ENCODE results near the gene MSI2. TPM values are rescaled to one million over a fixed set of nuclear protein-coding genes. Genes with fewer than 3 reads are reported as not detected.

Gene MSI2
- total RNA-seq, 1 experiment from 2014 or later: 75.0 TPM

DNA sequence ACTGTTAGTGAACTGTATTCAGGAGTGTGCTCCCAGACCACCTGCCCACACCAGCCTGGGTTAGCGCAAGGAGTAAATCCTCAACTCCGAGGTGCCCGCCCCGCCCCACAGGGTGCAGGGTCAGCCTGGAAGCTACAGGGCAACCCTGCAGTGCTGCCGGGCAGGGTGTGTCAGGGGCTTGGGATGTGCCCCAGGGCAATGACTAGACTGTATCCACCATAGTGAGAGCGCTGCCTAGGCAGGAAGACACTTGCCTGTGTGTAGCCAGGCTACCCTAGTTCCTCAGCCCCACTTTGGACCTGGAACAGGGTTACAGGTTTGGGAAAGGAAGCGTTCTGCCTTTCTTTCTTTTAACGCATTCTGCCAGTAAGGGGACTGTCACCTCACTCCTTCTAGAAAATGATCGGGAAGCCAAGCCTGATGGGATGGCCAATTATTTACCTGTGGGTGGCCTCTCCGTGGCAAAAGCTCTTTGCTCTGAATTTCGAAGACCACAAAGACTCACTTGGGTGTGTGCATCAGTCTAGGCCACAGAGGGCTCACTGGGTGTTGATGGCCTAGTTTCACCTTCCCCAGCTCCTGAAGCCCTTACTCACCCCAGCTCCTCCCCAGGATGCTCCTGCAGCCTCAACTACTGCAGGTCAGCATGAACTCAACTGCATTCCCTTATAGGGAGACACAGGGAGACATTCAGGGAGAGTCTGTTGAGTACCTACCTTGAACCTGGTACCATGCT is 397.9 kb downstream of the MSI2 start:
- in situ Hi-C loops (cut with HindIII; ENCODE audit: low sequenced_read_pairs): no loop called here
- no peak for DNase-seq (ENCODE audit: low spot score)

DNA sequence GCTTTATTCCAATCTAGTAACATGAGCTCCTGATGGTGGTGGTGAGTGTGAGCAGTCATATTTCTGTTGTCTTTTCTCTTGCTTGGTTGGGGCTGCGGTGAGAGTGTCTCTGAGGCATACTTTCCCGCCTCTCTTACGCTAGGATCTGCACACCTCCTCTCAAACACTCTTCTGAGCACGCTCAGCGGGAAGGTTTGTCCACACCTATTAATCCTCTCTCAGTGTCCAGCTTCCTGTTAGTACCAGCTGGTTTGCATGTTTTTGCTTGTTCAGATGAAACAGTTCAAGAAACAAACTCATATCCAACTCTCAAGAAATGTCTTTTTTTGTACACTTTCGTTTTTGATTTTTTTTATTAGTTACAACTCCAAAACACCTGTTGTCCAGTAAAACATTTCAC is 399.2 kb downstream of the MSI2 start:
- in situ Hi-C loops (cut with HindIII; ENCODE audit: low sequenced_read_pairs): no loop called here

DNA sequence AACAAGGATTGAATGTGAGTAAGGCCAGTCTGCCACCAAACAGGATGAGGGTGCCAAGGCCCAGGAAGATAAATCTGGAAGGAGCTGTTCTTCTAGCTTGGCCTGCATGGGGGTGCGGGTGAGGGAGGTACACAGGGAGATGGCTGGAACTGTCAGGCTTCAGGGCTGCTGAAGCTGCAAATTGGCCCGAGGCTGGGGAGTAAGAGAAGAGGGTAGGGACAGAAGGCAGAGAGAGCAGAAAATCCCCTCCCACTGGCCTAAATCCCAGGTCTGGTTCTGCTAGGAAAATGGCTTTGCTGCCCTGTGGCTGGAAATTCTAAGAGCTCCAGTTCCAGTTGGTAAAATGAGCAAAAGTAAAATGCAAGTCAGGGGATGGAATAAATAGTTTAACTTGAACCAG is 400.9 kb downstream of the MSI2 start:
- DNase-seq (ENCODE audit: low spot score): peak; percentile 86
- in situ Hi-C loops (cut with HindIII; ENCODE audit: low sequenced_read_pairs): no loop called here

More for the DNA sequence above, 399.2 kb downstream of the MSI2 start:
- no peak for DNase-seq (ENCODE audit: low spot score)

- DNase-seq (ENCODE audit: low spot score): no peak
These were observed 405.7 kb downstream of the MSI2 start for GRCh38 chr17:57662041-57662440.

GRCh38 chr17:57662644-57663308 is 406.5 kb downstream of the MSI2 start:
- in situ Hi-C loops (cut with HindIII; ENCODE audit: low sequenced_read_pairs): no loop called here
- peak; percentile 98 for DNase-seq (ENCODE audit: low spot score)

More at GRCh38 chr17:57662041-57662440, 405.7 kb downstream of the MSI2 start:
- in situ Hi-C loops (cut with HindIII; ENCODE audit: low sequenced_read_pairs): no loop called here

- in situ Hi-C loops (cut with HindIII; ENCODE audit: low sequenced_read_pairs): no loop called here
- no peak for DNase-seq (ENCODE audit: low spot score)
These were observed 407.2 kb downstream of the MSI2 start for GRCh38 chr17:57663326-57664070.

DNA sequence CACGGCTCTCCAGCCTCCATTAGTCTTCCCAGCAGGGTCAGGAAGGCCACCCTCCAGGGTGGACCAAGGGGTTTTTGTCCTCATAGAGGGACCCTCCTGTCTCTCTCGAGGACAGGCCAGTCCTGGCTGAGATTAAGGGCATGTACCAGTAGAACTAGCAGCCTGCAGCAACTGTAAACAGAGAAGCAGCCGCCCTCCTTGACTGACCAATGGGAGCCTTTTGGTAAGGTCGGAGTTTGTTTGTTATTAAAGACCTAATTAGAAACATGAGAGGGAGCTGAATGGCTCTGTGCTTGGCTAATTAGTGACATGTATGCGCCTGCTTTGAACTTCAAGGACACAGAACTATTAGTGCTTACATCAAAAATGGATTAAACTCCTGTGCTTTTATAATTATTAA is 408.8 kb downstream of the MSI2 start:
- in situ Hi-C loops (cut with HindIII; ENCODE audit: low sequenced_read_pairs): no loop called here
- peak; percentile 27 for DNase-seq (ENCODE audit: low spot score)

GRCh38 chr17:57665696-57666095 is 409.4 kb downstream of the MSI2 start:
- no peak for DNase-seq (ENCODE audit: low spot score)
- in situ Hi-C loops (cut with HindIII; ENCODE audit: low sequenced_read_pairs): no loop called here

GRCh38 chr17:57666201-57666870 is 410.0 kb downstream of the MSI2 start:
- in situ Hi-C loops (cut with HindIII; ENCODE audit: low sequenced_read_pairs): no loop called here
- no peak for DNase-seq (ENCODE audit: low spot score)

GRCh38 chr17:57666946-57667345 is 410.6 kb downstream of the MSI2 start:
- in situ Hi-C loops (cut with HindIII; ENCODE audit: low sequenced_read_pairs): no loop called here
- DNase-seq (ENCODE audit: low spot score): no peak

DNA sequence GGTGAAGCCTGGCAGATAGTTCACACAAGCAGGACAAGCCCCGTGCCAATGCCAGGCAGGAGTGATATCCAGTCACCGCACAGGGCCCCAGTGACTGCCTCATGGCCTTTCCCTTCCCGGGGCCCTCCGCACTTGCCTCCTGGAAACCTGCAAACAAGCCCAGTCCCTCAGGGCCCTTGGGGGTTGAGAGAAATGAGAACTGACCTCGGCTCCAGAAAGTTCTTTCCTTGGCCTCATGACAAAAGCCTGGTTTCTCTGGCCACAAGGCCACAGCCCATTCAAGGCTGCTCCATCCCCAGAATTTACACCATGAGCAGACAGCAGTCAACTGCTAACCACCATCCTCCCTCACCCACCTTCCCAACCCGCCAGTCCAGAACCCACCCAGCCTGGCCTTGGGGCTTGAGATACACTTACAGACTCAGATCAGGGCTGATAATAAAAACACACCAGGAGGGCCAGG is 411.2 kb downstream of the MSI2 start:
- no peak for DNase-seq (ENCODE audit: low spot score)
- in situ Hi-C loops (cut with HindIII; ENCODE audit: low sequenced_read_pairs): no loop called here

DNA sequence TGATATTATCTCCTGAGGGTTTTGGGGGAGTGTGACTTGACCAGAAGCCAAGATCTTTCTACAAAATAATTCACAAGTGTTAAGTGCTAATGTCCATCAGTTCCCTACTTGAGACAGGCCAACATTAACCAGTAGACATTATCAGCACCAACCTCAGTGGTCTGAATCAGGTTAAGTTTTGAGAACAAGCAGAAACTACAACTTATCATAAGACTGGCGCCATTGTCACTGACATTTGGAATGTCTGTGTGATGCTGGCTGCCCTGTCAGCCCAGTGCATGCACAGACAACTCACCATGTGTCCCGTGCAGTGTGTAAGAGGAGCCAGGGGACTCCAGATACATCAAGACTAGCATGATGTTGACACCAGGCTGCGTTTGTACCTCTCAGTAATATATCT is 412.0 kb downstream of the MSI2 start:
- no peak for DNase-seq (ENCODE audit: low spot score)
- in situ Hi-C loops (cut with HindIII; ENCODE audit: low sequenced_read_pairs): no loop called here

DNA sequence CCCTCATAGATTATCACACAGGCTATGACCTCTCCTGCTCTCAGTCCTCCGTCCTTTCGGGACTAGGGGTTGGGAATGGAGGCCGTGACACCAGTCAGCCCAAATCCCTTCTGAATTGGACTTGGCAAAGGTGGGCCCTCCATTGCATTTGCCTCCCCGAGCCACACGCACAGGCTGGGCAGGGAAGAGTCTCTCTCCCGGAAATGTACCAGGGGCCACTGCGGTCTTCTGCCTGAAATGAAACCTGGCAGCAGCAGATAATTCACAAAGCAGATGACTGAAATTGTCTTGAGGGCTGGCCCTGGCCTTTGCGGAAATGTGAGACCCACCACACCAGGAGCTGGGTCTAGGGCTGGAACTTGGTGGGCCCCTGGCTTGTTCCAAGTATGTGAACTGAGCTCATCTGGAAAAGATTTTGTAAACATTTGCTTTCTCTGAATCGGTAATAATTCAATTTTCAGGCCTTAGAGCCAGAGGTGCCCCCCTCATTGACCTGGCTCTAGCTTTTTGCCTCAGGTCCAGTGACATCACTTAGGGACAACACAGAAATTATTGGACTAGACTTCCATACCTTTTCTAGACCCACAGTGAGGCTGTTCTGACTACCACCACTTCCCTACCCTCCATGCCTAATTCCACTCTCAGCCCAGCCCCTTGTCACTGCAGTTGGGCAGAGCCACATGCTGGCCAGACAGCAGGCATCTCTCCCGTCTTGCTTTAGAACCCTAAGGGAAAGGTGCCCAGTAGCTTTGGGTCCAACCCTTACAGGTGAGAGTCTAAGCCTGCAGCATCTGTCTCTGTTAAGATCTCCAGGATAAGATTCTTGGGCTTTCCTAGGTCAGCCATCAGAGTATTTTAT is 413.6 kb downstream of the MSI2 start:
- DNase-seq (ENCODE audit: low spot score): no peak
- in situ Hi-C loops (cut with HindIII; ENCODE audit: low sequenced_read_pairs): no loop called here

DNA sequence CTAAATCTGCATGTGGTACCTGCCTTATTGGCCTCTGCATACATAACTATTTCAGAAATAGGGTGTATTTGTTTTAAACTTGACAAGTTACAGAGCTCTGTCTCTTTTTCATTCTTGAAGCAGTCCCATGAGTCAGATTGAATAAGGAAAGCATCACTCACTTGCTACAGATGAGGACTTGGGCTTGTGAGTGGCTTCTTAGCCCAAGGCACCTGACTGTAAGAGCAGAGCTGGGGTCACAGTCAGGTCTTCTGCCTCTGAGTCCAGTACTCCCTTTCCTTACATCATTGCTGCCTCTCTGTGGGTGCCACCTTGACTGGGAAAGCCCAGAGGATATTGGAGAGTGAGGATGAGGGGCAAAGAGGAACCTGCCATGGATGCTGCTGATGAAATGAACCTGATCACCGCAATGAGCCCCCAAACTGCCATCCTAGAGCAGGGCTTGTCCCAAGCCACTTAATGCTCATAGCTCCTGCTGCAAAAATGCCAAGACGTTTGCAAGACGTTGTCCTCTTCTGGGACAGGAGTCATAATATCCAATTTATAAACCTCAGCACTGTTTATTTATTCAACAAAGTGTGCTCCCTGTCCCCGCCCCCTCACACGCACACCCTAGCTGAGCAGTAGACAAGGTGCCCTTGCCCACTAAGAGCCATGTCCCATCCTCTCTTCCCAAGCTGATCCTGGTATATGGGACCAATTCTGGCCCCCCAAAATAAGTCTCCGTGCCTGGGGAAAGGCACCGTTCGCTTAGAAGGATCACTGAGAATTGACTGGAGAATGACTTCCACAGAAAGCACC is 414.6 kb downstream of the MSI2 start:
- in situ Hi-C loops (cut with HindIII; ENCODE audit: low sequenced_read_pairs): no loop called here
- no peak for DNase-seq (ENCODE audit: low spot score)

- peak; percentile 88 for DNase-seq (ENCODE audit: low spot score)
- in situ Hi-C loops (cut with HindIII; ENCODE audit: low sequenced_read_pairs): no loop called here
These were observed 415.6 kb downstream of the MSI2 start for GRCh38 chr17:57671667-57672632.

GRCh38 chr17:57672971-57673370 is 416.6 kb downstream of the MSI2 start:
- in situ Hi-C loops (cut with HindIII; ENCODE audit: low sequenced_read_pairs): no loop called here
- no peak for DNase-seq (ENCODE audit: low spot score)

DNA sequence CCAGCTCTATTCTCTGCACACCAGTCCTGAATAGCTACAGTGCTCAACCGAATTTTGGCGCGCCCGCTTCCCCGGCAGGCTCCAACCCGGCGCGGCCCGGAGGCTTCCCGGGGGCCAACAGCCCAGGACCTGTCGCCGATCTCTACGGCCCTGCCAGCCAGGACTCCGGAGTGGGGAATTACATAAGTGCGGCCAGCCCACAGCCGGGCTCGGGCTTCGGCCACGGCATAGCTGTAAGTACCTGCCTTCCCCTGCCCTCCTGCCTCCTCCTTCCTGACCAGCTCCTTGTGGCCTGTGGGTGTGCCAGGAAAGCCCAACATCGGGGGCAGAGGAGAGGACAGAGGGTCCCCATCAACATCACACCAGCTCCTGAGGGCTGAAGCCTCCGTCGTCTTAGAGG is 418.6 kb downstream of the MSI2 start:
- in situ Hi-C loops (cut with HindIII; ENCODE audit: low sequenced_read_pairs): no loop called here
- DNase-seq (ENCODE audit: low spot score): peak; percentile 8
